ENCODE results near the gene POLD2. TPM values are rescaled to one million over a fixed set of nuclear protein-coding genes. Genes with fewer than 3 reads are reported as not detected.

Gene POLD2
- total RNA-seq, 1 donor from 2014 or later, result 103 TPM

- no peak for FAIRE-seq
- DNase-seq (ENCODE audit: low read depth), result no peak
- Histone ChIP-seq H3K36me3 (ENCODE audit: control insufficient read depth, insufficient read depth, low read length) (no peaks in the 10 kb centered on the region), H3K27me3 (ENCODE audit: control insufficient read depth, insufficient read depth, low read length) (peaks cover 4% of the 10 kb centered on the region), H3K4me3 (ENCODE audit: low read depth, low read length) (no peak within 1 kb of the TSS)
- TF ChIP-seq, protein P1, sequence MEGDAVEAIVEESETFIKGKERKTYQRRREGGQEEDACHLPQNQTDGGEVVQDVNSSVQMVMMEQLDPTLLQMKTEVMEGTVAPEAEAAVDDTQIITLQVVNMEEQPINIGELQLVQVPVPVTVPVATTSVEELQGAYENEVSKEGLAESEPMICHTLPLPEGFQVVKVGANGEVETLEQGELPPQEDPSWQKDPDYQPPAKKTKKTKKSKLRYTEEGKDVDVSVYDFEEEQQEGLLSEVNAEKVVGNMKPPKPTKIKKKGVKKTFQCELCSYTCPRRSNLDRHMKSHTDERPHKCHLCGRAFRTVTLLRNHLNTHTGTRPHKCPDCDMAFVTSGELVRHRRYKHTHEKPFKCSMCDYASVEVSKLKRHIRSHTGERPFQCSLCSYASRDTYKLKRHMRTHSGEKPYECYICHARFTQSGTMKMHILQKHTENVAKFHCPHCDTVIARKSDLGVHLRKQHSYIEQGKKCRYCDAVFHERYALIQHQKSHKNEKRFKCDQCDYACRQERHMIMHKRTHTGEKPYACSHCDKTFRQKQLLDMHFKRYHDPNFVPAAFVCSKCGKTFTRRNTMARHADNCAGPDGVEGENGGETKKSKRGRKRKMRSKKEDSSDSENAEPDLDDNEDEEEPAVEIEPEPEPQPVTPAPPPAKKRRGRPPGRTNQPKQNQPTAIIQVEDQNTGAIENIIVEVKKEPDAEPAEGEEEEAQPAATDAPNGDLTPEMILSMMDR (IDR thresholded peaks at IDR 0.05; ENCODE audit: insufficient read depth, low read length, severe bottlenecking), result no peak
These were observed 18.0 kb upstream of the POLD2 start, which contains the start of gene MYL7 for GRCh38 chr7:44141221-44141850. MYL7 (minus strand) TSS chr7:44141332; CDS start chr7:44141305, 27 bp downstream.

- Histone ChIP-seq H3K36me3 (ENCODE audit: control insufficient read depth, insufficient read depth, low read length) (no peaks in the 10 kb centered on the region), H3K4me3 (ENCODE audit: low read depth, low read length) (no peak overlapping the region), H3K27me3 (ENCODE audit: control insufficient read depth, insufficient read depth, low read length) (peaks cover 3% of the 10 kb centered on the region)
- FAIRE-seq, result no peak
- DNase-seq (ENCODE audit: low read depth), result no peak
- TF ChIP-seq, protein P1 (IDR thresholded peaks at IDR 0.05; ENCODE audit: insufficient read depth, low read length, severe bottlenecking), result no peak
These were observed 17.0 kb upstream of the POLD2 start for GRCh38 chr7:44140341-44140740.

DNA sequence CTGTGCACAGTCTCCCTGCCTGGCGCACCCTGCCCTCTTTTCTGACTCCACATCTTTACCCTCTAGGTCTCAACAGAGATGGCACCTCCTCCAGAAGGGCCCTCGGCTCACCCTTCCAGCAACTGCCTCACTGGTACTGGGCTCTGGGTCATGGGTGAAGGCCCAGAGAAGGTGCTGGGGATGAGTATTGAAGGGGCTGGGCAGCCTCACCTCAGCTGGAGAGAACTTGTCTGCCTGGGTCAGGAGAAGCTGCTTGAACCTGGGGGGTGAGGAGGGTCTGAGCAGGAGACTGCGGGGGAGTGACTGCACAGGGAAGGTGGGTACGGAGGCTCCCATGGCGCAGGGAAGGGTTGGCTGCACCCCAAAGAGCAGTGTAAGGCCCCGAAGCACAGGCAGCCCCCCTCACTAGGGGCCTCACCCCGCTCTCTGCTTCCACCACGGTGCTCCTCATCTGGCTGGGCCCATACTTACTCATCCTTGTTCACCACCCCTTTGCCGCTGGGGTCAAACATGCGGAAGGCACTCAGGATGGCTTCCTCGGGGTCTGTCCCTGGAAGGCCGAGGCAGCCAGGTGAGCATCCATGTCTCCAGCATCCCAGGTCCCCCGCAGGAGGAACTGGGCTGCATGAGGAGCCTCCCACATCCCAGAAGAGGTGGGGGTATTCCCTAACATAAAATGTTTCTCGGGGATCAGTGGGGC lies 16.1 kb upstream of the POLD2 start:
- FAIRE-seq, result no peak
- Histone ChIP-seq H3K27me3 (ENCODE audit: control insufficient read depth, insufficient read depth, low read length) (peaks cover 2% of the 10 kb centered on the region), H3K36me3 (ENCODE audit: control insufficient read depth, insufficient read depth, low read length) (no peaks in the 10 kb centered on the region), H3K4me3 (ENCODE audit: low read depth, low read length) (no peak overlapping the region)
- no peak for DNase-seq (ENCODE audit: low read depth)
- TF ChIP-seq, protein P1 (IDR thresholded peaks at IDR 0.05; ENCODE audit: insufficient read depth, low read length, severe bottlenecking), result no peak

- FAIRE-seq, result no peak
- DNase-seq (ENCODE audit: low read depth), result no peak
- peaks cover 2% of the 10 kb centered on the region for H3K27me3 ChIP-seq (ENCODE audit: control insufficient read depth, insufficient read depth, low read length)
- TF ChIP-seq, protein P1 (IDR thresholded peaks at IDR 0.05; ENCODE audit: insufficient read depth, low read length, severe bottlenecking), result no peak
- no peak overlapping the region for H3K4me3 ChIP-seq (ENCODE audit: low read depth, low read length)
- H3K36me3 ChIP-seq (ENCODE audit: control insufficient read depth, insufficient read depth, low read length), result no peaks in the 10 kb centered on the region
These were observed 15.3 kb upstream of the POLD2 start for GRCh38 chr7:44138698-44139097.

DNA sequence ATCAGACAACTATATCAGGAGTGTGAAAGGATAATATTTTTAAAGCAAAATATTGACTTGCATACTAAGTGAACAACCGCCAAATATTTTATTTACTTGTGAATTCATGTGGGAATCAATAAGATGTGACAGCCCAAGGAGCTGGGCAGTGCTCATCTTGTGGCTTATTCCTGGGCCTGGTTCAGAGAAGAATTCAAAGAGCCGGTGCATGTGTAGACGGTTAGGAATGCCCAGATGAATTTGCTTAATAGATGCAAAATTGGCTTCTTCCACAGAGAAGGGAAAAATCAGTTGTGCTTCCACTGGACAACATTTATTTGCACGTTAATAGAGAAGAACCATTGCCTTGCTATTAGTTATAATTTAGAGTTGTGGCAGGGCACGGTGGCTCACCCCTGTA lies 13.4 kb upstream of the POLD2 start:
- TF ChIP-seq, protein P1 (IDR thresholded peaks at IDR 0.05; ENCODE audit: insufficient read depth, low read length, severe bottlenecking), result no peak
- DNase-seq (ENCODE audit: low read depth), result no peak
- no peaks in the 10 kb centered on the region for H3K36me3 ChIP-seq (ENCODE audit: control insufficient read depth, insufficient read depth, low read length)
- FAIRE-seq, result no peak
- H3K4me3 ChIP-seq (ENCODE audit: low read depth, low read length), result no peak overlapping the region
- H3K27me3 ChIP-seq (ENCODE audit: control insufficient read depth, insufficient read depth, low read length), result peaks cover 2% of the 10 kb centered on the region

Data from bronchial epithelial cell (primary cell).